ENCODE results near the gene FADS2.

FADS2 gene

DNA sequence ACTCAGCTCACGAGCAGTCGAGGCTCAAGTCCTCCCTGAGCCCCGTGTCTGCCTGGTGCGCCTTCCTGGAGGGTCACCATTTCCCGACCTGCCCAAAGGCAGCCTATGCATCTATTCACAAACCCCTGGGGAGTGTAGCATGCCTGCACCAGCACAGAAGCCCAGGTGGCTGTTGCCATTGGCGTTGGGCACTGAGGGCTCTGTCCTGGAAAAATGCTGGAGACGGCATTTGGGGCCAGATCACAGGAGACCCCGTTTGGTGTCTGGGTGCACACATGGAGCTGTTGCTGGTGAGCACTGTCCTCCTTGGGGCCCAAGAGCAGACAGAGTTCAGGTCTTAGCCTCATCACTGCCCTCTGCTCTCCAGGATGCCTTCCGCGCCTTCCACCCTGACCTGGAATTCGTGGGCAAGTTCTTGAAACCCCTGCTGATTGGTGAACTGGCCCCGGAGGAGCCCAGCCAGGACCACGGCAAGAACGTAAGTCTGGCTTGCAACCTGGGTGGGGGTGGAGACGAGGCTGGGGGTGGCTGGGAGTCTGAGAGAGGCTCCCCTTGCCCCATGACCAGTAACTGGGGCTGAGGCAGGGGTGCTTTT, 9.4 kb downstream of the FADS2 start:
- TF ChIP-seq RARB (CRISPR knock-in tag; IDR thresholded peaks at IDR 0.05) = no peak
- TF ChIP-seq, protein P1, sequence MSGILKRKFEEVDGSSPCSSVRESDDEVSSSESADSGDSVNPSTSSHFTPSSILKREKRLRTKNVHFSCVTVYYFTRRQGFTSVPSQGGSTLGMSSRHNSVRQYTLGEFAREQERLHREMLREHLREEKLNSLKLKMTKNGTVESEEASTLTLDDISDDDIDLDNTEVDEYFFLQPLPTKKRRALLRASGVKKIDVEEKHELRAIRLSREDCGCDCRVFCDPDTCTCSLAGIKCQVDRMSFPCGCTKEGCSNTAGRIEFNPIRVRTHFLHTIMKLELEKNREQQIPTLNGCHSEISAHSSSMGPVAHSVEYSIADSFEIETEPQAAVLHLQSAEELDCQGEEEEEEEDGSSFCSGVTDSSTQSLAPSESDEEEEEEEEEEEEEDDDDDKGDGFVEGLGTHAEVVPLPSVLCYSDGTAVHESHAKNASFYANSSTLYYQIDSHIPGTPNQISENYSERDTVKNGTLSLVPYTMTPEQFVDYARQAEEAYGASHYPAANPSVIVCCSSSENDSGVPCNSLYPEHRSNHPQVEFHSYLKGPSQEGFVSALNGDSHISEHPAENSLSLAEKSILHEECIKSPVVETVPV (CRISPR knock-in tag; IDR thresholded peaks at IDR 0.05) = no peak
- TF ChIP-seq TOX (CRISPR knock-in tag; IDR thresholded peaks at IDR 0.05; ENCODE audit: borderline replicate concordance) = no peak
- TF ChIP-seq ZFP30 (CRISPR knock-in tag; IDR thresholded peaks at IDR 0.05) = no peak
- TF ChIP-seq ZNF565 (CRISPR knock-in tag; conservative IDR thresholded peaks at IDR 0.05; ENCODE audit: low read depth) = no peak
- no peak for TF ChIP-seq ESRRG (CRISPR knock-in tag; IDR thresholded peaks at IDR 0.05)
- TF ChIP-seq, protein P2, sequence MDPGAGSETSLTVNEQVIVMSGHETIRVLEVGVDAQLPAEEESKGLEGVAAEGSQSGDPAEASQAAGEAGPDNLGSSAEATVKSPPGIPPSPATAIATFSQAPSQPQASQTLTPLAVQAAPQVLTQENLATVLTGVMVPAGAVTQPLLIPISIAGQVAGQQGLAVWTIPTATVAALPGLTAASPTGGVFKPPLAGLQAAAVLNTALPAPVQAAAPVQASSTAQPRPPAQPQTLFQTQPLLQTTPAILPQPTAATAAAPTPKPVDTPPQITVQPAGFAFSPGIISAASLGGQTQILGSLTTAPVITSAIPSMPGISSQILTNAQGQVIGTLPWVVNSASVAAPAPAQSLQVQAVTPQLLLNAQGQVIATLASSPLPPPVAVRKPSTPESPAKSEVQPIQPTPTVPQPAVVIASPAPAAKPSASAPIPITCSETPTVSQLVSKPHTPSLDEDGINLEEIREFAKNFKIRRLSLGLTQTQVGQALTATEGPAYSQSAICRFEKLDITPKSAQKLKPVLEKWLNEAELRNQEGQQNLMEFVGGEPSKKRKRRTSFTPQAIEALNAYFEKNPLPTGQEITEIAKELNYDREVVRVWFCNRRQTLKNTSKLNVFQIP (CRISPR knock-in tag; IDR thresholded peaks at IDR 0.05; ENCODE audit: borderline replicate concordance, low read depth) = no peak
- TF ChIP-seq GLIS3 (CRISPR knock-in tag; IDR thresholded peaks at IDR 0.05) = no peak

DNA sequence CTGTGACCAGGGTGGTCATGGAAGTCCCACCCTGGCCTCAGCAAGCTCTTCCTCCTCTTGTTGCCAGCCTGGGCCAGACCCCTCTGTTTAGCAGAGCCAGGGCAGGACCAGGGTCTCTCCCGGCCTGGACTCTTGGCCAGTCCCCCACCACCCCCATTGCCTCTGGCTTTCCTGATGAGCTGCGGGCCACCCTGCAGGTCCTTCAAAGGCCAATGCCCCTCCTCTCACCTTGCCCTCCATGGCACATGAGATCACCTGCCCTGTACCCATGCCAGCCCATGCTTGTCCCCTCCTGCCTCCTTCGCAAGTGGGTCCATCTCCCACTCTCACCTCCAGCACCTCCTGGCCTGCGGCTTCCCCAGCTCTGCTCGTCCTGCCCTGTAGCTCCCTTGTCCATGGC, 10.4 kb downstream of the FADS2 start:
- no peak for ATAC-seq
- TF ChIP-seq GLIS3 (CRISPR knock-in tag; IDR thresholded peaks at IDR 0.05) (no peak), TCF4 (CRISPR knock-in tag; IDR thresholded peaks at IDR 0.05; ENCODE audit: borderline replicate concordance) (no peak), ZNF8 (CRISPR knock-in tag; IDR thresholded peaks at IDR 0.05) (no peak), SNAI2 (CRISPR knock-in tag; IDR thresholded peaks at IDR 0.05) (no peak), CSDC2 (CRISPR knock-in tag; IDR thresholded peaks at IDR 0.05) (no peak), ZC3H10 (CRISPR knock-in tag; IDR thresholded peaks at IDR 0.05) (no peak), TOX (CRISPR knock-in tag; IDR thresholded peaks at IDR 0.05; ENCODE audit: borderline replicate concordance) (no peak), ISL1 (CRISPR knock-in tag; IDR thresholded peaks at IDR 0.05) (no peak), OSR1 (CRISPR knock-in tag; IDR thresholded peaks at IDR 0.05) (no peak), RARB (CRISPR knock-in tag; IDR thresholded peaks at IDR 0.05) (no peak), BACH2 (CRISPR knock-in tag; IDR thresholded peaks at IDR 0.05; ENCODE audit: borderline replicate concordance) (no peak), ZNF70 (CRISPR knock-in tag; IDR thresholded peaks at IDR 0.05) (no peak)
- TF ChIP-seq, protein P1 (CRISPR knock-in tag; IDR thresholded peaks at IDR 0.05) = no peak
- TF ChIP-seq, protein P3, sequence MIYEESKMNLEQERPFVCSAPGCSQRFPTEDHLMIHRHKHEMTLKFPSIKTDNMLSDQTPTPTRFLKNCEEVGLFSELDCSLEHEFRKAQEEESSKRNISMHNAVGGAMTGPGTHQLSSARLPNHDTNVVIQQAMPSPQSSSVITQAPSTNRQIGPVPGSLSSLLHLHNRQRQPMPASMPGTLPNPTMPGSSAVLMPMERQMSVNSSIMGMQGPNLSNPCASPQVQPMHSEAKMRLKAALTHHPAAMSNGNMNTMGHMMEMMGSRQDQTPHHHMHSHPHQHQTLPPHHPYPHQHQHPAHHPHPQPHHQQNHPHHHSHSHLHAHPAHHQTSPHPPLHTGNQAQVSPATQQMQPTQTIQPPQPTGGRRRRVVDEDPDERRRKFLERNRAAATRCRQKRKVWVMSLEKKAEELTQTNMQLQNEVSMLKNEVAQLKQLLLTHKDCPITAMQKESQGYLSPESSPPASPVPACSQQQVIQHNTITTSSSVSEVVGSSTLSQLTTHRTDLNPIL (CRISPR knock-in tag; IDR thresholded peaks at IDR 0.05; ENCODE audit: low read depth) = no peak
- TF ChIP-seq, protein P4, sequence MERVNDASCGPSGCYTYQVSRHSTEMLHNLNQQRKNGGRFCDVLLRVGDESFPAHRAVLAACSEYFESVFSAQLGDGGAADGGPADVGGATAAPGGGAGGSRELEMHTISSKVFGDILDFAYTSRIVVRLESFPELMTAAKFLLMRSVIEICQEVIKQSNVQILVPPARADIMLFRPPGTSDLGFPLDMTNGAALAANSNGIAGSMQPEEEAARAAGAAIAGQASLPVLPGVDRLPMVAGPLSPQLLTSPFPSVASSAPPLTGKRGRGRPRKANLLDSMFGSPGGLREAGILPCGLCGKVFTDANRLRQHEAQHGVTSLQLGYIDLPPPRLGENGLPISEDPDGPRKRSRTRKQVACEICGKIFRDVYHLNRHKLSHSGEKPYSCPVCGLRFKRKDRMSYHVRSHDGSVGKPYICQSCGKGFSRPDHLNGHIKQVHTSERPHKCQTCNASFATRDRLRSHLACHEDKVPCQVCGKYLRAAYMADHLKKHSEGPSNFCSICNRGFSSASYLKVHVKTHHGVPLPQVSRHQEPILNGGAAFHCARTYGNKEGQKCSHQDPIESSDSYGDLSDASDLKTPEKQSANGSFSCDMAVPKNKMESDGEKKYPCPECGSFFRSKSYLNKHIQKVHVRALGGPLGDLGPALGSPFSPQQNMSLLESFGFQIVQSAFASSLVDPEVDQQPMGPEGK (CRISPR knock-in tag; IDR thresholded peaks at IDR 0.05; ENCODE audit: borderline replicate concordance) = no peak
- TF ChIP-seq, protein P2 (CRISPR knock-in tag; IDR thresholded peaks at IDR 0.05; ENCODE audit: borderline replicate concordance, low read depth) = no peak

More for the DNA sequence above, 9.4 kb downstream of the FADS2 start:
- no peak for ATAC-seq

DNA sequence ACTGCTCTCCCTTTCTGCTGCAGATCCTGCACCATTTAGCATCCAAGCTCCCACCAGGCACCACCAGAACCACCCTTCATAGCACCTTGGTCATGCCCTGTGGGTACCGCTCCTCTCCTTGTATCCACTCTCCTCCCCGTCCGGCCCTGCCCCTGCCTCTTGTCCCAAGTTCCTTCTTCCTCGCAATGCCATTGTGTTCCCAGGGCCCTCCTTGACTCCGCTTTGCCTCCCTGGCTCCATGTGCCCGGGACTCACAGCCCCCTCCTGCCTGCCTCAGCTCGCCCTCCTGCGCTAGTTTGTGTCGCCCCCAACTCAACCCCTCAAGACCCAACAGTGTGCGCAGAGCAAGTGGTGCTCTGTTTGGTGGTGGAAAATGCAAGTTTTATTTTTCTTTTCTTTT, 10.8 kb downstream of the FADS2 start:
- no peak for ATAC-seq
- no peak for TF ChIP-seq SNAI2 (CRISPR knock-in tag; IDR thresholded peaks at IDR 0.05)
- TF ChIP-seq RARB (CRISPR knock-in tag; IDR thresholded peaks at IDR 0.05) = no peak
- TF ChIP-seq ZNF565 (CRISPR knock-in tag; conservative IDR thresholded peaks at IDR 0.05; ENCODE audit: low read depth) = no peak
- TF ChIP-seq ZFP3 (CRISPR knock-in tag; IDR thresholded peaks at IDR 0.05) = no peak
- TF ChIP-seq, protein P1 (CRISPR knock-in tag; IDR thresholded peaks at IDR 0.05) = no peak
- TF ChIP-seq, protein P5, sequence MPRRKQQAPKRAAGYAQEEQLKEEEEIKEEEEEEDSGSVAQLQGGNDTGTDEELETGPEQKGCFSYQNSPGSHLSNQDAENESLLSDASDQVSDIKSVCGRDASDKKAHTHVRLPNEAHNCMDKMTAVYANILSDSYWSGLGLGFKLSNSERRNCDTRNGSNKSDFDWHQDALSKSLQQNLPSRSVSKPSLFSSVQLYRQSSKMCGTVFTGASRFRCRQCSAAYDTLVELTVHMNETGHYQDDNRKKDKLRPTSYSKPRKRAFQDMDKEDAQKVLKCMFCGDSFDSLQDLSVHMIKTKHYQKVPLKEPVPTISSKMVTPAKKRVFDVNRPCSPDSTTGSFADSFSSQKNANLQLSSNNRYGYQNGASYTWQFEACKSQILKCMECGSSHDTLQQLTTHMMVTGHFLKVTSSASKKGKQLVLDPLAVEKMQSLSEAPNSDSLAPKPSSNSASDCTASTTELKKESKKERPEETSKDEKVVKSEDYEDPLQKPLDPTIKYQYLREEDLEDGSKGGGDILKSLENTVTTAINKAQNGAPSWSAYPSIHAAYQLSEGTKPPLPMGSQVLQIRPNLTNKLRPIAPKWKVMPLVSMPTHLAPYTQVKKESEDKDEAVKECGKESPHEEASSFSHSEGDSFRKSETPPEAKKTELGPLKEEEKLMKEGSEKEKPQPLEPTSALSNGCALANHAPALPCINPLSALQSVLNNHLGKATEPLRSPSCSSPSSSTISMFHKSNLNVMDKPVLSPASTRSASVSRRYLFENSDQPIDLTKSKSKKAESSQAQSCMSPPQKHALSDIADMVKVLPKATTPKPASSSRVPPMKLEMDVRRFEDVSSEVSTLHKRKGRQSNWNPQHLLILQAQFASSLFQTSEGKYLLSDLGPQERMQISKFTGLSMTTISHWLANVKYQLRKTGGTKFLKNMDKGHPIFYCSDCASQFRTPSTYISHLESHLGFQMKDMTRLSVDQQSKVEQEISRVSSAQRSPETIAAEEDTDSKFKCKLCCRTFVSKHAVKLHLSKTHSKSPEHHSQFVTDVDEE (CRISPR knock-in tag; IDR thresholded peaks at IDR 0.05) = no peak
- TF ChIP-seq, protein P3 (CRISPR knock-in tag; IDR thresholded peaks at IDR 0.05; ENCODE audit: low read depth) = no peak
- no peak for TF ChIP-seq TCF4 (CRISPR knock-in tag; IDR thresholded peaks at IDR 0.05; ENCODE audit: borderline replicate concordance)
